NB4 (cell line): Measurements from ENCODE around the gene CCDC50.

Experiments
- DNase-seq: peaks from one replicate; pipeline ENCODE4 v3.0.0; 2010; ENCODE audit warnings: low read depth
- H3K4me3 ChIP-seq: one replicate; pipeline ENCODE4 v1.5.1; 2011; ENCODE audit warnings: mild to moderate bottlenecking, low read depth, low read length, moderate library complexity
- CTCF ChIP-seq: IDR thresholded peaks from one replicate; pipeline ENCODE4 v1.5.1; 2012; ENCODE audit warnings: low read depth, low read length
- MAX ChIP-seq: IDR thresholded peaks from 2 replicates; pipeline ENCODE4 v1.6.1; 2011; ENCODE audit warnings: low read depth, low read length
- MYC ChIP-seq: IDR thresholded peaks from 2 replicates; pipeline ENCODE4 v1.6.1; 2011; ENCODE audit warnings: low read depth, low read length
- POLR2A ChIP-seq: IDR thresholded peaks from 2 replicates; pipeline ENCODE4 v1.6.1; 2011; ENCODE audit warnings: mild to moderate bottlenecking; ENCODE audit not compliant: insufficient read length; ENCODE audit errors: extremely low read depth

The CCDC50 gene

GRCh38 chr3:191426311-191426710, 97.1 kb downstream of the CCDC50 start:
- TF ChIP-seq POLR2A (no peak), CTCF (no peak), MAX (no peak), MYC (no peak)
- no peak for DNase-seq
- H3K4me3 ChIP-seq: no peak overlapping the region

GRCh38 chr3:191428177-191428576, 99.0 kb downstream of the CCDC50 start:
- TF ChIP-seq POLR2A (no peak), CTCF (no peak), MYC (no peak), MAX (no peak)
- H3K4me3 ChIP-seq: no peak overlapping the region
- no peak for DNase-seq

- TF ChIP-seq MAX (no peak), CTCF (no peak), POLR2A (no peak), MYC (no peak)
- no peak for DNase-seq
- no peak overlapping the region for H3K4me3 ChIP-seq
Observed at GRCh38 chr3:191430103-191430502, 100.9 kb downstream of the CCDC50 start.

- no peak overlapping the region for H3K4me3 ChIP-seq
- DNase-seq: no peak
- TF ChIP-seq CTCF (no peak), POLR2A (no peak), MAX (no peak), MYC (no peak)
Observed at GRCh38 chr3:191431160-191431822, 102.1 kb downstream of the CCDC50 start.

GRCh38 chr3:191432162-191432561, 103.0 kb downstream of the CCDC50 start:
- TF ChIP-seq CTCF: no peak
- no peak overlapping the region for H3K4me3 ChIP-seq
- DNase-seq: no peak

- no peak for DNase-seq
- no peak for TF ChIP-seq MAX
- TF ChIP-seq POLR2A: no peak
- TF ChIP-seq MYC: no peak
- no peak for TF ChIP-seq CTCF
- no peak overlapping the region for H3K4me3 ChIP-seq
Observed at GRCh38 chr3:191434024-191434423, 104.8 kb downstream of the CCDC50 start.
